HL-60 (cell line): ENCODE measurements around the gene ZBTB8A.
A peak's percentile ranks its signal among the peaks of the same experiment; 100 is the strongest.

Experiments
- CTCF ChIP-seq: IDR thresholded peaks from one replicate; pipeline ENCODE4 v1.5.1; 2011; ENCODE audit warnings: low read length, control low read depth, inconsistent platforms; ENCODE audit not compliant: insufficient read depth
- GABPA ChIP-seq: IDR thresholded peaks from 2 replicates; pipeline ENCODE4 v1.6.1; 2012; ENCODE audit warnings: low read depth
- POLR2AphosphoS5 ChIP-seq: IDR thresholded peaks from 2 replicates; pipeline ENCODE4 v1.6.1; 2012; ENCODE audit warnings: low read depth
- REST ChIP-seq: IDR thresholded peaks from 2 replicates; pipeline ENCODE4 v1.6.1; 2012; ENCODE audit warnings: low read depth; ENCODE audit not compliant: insufficient replicate concordance
- SPI1 ChIP-seq: IDR thresholded peaks from 2 replicates; pipeline ENCODE4 v1.6.1; 2012; ENCODE audit warnings: low read depth, mild to moderate bottlenecking, borderline replicate concordance

- TF ChIP-seq CTCF (no peak), REST (no peak), POLR2AphosphoS5 (no peak), GABPA (no peak), SPI1 (peak; percentile 28; the same call in 1 of the 2 replicates)
Measured at GRCh38 chr1:32606565-32607371, 67.5 kb downstream of the ZBTB8A start.
